Neutrophil (primary cell): ENCODE results near the gene MXRA7.

ENCODE experiments used
- H3K27ac ChIP-seq: fragments of 200-600 bp; sonication (generic); 2 replicates; pipeline ENCODE4 v1.5.1; 2016; ENCODE audit warnings: mild to moderate bottlenecking, moderate library complexity
- H3K27me3 ChIP-seq: fragments of 200-600 bp; sonication (generic); 2 replicates; pipeline ENCODE4 v1.6.0; 2016; ENCODE audit warnings: mild to moderate bottlenecking
- H3K36me3 ChIP-seq: fragments of 200-600 bp; sonication (generic); 2 replicates; pipeline ENCODE4 v1.5.1; 2017
- H3K4me1 ChIP-seq, 2 experiments: fragments of 200-600 bp in 1 of 2; sonication (generic) in 1 of 2; 1 replicate in 1 of 2; 2 replicates in 1 of 2; pipeline versions ENCODE4 v1.5.1 to v1.6.1; 2013 to 2016; ENCODE audit warnings: low read depth in 1 of 2, low read length in 1 of 2, mild to moderate bottlenecking in 1 of 2, moderate library complexity in 1 of 2; ENCODE audit not compliant: control insufficient read depth in 1 of 2, insufficient read depth in 1 of 2
- H3K4me3 ChIP-seq, 2 experiments: fragments of 200-600 bp in 1 of 2; sonication (generic) in 1 of 2; 1 replicate in 1 of 2; 2 replicates in 1 of 2; pipeline ENCODE4 v1.5.1; 2013 to 2016; ENCODE audit warnings: low read depth in 1 of 2, low read length in 1 of 2, mild to moderate bottlenecking in 1 of 2, moderate library complexity in 1 of 2
- H3K9me3 ChIP-seq: fragments of 200-600 bp; sonication (generic); 2 replicates; pipeline ENCODE4 v1.5.1; 2016
- TF ChIP-seq, protein P1 (sequence below): fragments of 200-600 bp; sonication (generic); IDR thresholded peaks from 2 replicates; pipeline ENCODE4 v1.5.1; 2016; ENCODE audit warnings: antibody characterized with exemption

Gene MXRA7

DNA sequence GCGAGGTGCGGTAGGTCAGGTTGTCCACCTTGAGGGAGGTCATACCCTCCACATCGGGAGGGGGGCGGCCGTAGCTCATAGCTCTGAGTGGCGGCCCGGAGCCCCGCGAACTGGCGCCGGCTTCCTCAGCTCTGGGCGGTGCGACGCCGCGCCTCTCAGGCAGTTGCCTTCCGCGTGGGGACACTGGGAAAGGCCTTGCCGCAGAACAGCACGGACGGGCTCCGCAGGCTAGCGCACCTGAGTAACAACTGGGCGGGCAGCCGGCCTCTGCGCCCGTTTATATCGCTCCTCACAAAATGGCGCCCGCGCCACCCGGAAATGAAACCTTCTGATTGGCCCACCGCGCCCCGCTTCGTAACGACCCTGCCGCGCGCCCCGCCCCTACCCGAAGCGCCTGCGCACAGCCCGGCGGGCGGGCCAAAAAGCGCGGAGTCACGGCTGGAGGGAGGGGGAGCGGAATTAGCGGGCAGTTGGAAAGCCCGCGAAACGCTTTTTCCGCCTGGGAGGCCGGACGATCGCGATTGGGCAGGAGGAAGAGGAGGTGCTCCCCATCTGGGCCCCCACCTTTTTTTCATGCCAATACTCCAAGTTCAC, 26.4 kb upstream of the MXRA7 start, which contains the start of gene SRSF2:
SRSF2 (minus strand) TSS at position 250 of the 594 bp plus-strand sequence; CDS start at position 79, 171 bp downstream.
- TF ChIP-seq, protein P1, sequence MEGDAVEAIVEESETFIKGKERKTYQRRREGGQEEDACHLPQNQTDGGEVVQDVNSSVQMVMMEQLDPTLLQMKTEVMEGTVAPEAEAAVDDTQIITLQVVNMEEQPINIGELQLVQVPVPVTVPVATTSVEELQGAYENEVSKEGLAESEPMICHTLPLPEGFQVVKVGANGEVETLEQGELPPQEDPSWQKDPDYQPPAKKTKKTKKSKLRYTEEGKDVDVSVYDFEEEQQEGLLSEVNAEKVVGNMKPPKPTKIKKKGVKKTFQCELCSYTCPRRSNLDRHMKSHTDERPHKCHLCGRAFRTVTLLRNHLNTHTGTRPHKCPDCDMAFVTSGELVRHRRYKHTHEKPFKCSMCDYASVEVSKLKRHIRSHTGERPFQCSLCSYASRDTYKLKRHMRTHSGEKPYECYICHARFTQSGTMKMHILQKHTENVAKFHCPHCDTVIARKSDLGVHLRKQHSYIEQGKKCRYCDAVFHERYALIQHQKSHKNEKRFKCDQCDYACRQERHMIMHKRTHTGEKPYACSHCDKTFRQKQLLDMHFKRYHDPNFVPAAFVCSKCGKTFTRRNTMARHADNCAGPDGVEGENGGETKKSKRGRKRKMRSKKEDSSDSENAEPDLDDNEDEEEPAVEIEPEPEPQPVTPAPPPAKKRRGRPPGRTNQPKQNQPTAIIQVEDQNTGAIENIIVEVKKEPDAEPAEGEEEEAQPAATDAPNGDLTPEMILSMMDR = no peak
- H3K27ac ChIP-seq = peak within 1 kb of the TSS; percentile 96
- peaks cover 40% of the 10 kb centered on the region for H3K36me3 ChIP-seq
- H3K9me3 ChIP-seq = no peaks in the 10 kb centered on the region
- peaks cover 46 to 52% of the 10 kb centered on the region in 2 experiments for H3K4me1 ChIP-seq
- H3K4me3 ChIP-seq = peak within 1 kb of the TSS; percentile 92
- H3K27me3 ChIP-seq = no peaks in the 10 kb centered on the region

DNA sequence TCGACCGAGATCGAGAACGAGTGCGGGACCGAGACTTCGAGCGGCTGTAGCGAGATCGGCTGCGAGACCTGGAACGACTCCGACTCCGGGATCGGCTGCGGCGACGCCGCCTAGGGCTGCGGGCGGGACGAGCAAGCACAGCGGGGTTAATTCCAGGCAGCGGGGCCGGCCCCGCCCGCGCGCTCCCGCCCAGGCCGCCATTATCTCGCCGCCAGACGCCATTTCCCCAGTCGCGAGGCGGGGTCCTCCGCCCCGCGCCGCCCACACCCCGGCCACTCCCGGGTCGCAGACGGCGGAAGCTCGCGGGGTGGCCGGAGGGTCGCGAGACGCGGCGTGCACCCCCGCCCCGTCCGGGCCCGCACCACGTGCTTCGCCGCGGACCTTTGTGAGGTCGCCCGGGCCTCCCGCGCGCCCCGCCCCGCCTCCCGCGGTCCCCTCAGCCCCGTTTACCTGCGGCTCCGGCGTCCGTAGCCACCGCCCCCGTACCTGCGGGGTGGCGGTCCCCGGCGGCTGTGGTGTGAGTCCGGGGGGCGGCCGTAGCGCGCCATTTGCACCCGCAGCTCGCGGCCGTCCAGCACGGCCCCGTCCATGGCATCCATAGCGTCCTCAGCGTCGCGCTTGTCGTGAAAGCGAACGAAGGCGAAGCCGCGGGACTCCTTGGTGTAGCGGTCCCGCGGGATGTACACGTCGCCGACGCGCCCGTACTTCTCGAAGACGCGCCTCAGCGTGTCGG, 25.8 kb upstream of the MXRA7 start:
- Histone ChIP-seq H3K27me3 (no peaks in the 10 kb centered on the region), H3K4me1 (peaks cover 46 to 54% of the 10 kb centered on the region in 2 experiments), H3K4me3 (peak overlapping the region; percentile 92), H3K36me3 (peaks cover 40% of the 10 kb centered on the region), H3K9me3 (no peaks in the 10 kb centered on the region), H3K27ac (peak overlapping the region; percentile 96)
- TF ChIP-seq, protein P1 = peak; percentile 41

DNA sequence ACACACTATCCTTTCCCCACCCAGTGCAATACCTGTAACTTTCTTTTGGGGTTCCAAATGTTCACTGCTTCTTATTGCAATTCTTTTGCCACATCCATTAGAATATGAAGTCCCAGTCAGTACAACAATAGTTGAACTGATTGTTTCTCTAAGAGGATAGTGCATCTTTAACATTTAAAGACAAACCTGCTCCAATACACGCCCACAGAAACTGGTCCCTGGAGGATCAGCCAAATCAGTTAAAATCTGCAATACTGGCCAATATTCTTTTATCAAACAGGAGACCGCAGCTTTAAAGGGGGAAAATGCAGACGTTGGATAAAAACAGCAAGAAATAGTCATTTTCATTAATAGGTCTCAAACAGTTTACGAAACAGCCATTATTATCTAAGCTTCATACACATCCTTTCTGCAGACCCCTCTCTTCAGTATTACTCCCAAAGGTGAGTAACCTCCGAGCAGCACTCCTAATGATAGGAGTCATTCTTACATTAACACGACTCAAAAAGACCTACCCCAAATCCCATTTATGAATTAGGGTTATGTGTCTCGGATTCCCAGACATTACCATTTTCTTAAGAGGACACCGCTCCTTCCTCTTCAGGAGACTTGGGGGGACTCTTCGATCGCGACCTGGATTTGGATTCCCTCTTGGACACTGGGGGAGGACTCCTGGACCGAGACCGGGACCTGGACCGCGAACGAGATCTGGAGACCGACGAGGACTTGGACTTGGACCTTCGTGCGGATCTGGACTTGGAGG, 25.0 kb upstream of the MXRA7 start:
- H3K27ac ChIP-seq = peak overlapping the region; percentile 96
- TF ChIP-seq, protein P1 = no peak
- H3K4me1 ChIP-seq = peaks cover 46 to 59% of the 10 kb centered on the region in 2 experiments
- no peaks in the 10 kb centered on the region for H3K27me3 ChIP-seq
- peak overlapping the region; percentile 92 for H3K4me3 ChIP-seq
- no peaks in the 10 kb centered on the region for H3K9me3 ChIP-seq
- peaks cover 44% of the 10 kb centered on the region for H3K36me3 ChIP-seq

DNA sequence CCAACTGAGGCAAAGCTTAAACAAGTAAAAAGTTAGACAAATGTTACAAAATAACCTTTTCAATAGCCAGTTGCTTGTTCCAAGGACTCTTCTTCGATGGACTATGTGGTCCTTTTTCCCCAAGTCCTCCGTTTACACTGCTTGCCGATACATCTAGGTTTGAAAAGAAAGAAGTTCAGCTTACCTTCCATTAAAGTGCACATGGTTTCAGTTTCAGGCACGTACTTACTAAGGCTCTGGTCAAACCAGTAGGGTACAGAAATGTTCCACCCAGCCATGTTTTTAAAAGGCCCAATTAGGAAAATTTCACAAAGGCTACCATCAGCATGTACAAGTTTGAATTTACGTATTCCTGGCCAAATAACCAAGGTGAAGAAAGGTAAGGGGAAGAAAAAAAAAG, 24.2 kb upstream of the MXRA7 start:
- Histone ChIP-seq H3K36me3 (peaks cover 44% of the 10 kb centered on the region), H3K4me3 (peak overlapping the region; percentile 92), H3K27ac (peak overlapping the region; percentile 96), H3K9me3 (no peaks in the 10 kb centered on the region), H3K27me3 (no peaks in the 10 kb centered on the region), H3K4me1 (peaks cover 46 to 59% of the 10 kb centered on the region in 2 experiments)
- TF ChIP-seq, protein P1 = no peak

DNA sequence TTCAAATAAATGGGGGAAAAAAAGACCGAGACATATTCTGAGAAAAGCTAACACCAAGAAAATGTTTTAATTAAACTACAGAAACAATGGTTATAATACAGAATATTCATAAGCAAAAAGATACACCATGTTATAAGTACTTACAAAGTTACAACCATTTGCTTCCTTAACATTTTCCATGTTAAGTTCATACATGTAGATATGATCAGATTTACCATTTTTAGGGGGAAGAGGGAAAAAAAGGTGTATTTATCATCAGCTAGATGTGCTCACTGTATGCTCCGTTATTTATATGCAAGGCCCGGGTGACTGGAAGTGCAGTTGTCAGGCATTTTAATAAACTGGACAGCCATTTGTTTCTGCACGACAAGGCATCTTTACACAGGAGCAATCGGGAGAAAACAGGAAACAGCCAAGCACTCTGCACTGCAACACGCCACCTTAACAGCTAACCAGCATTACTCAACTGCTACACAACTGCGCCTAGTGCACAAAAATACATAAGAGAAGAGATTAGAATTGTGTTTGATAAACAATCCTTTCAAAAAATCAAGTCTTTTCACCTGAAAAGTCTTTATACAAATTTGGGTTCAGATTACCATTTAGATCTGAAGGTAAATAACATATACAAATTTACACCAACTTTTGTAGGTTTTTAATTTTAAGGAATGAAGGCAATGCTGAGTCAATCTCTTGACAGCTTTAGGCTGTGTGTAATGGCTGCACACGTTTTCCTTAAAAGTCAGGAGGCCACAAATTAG, 23.5 kb upstream of the MXRA7 start:
- H3K36me3 ChIP-seq = peaks cover 44% of the 10 kb centered on the region
- peaks cover 46 to 60% of the 10 kb centered on the region in 2 experiments for H3K4me1 ChIP-seq
- no peaks in the 10 kb centered on the region for H3K9me3 ChIP-seq
- H3K27ac ChIP-seq = peak overlapping the region; percentile 96
- H3K4me3 ChIP-seq = peak overlapping the region; percentile 92
- TF ChIP-seq, protein P1 = no peak
- no peaks in the 10 kb centered on the region for H3K27me3 ChIP-seq
